Neutrophil (primary cell): ENCODE results near the gene NDUFAF3.
"Not testable (repeated sequence)": the region's sequence is repeated elsewhere in the genome, so short reads cannot be mapped to it uniquely, and the experiment has no call there.

Experiments used
- H3K27ac ChIP-seq: fragments of 200-600 bp; sonication (generic); 2 replicates; pipeline ENCODE4 v1.5.1; 2016; ENCODE audit warnings: mild to moderate bottlenecking, moderate library complexity
- H3K27me3 ChIP-seq: fragments of 200-600 bp; sonication (generic); 2 replicates; pipeline ENCODE4 v1.6.0; 2016; ENCODE audit warnings: mild to moderate bottlenecking
- H3K36me3 ChIP-seq: fragments of 200-600 bp; sonication (generic); 2 replicates; pipeline ENCODE4 v1.5.1; 2017
- H3K4me1 ChIP-seq, 2 experiments: fragments of 200-600 bp in 1 of 2; sonication (generic) in 1 of 2; 1 replicate in 1 of 2; 2 replicates in 1 of 2; pipeline versions ENCODE4 v1.5.1 to v1.6.1; 2013 to 2016; ENCODE audit warnings: low read depth in 1 of 2, low read length in 1 of 2, mild to moderate bottlenecking in 1 of 2, moderate library complexity in 1 of 2; ENCODE audit not compliant: control insufficient read depth in 1 of 2, insufficient read depth in 1 of 2
- H3K4me3 ChIP-seq, 2 experiments: fragments of 200-600 bp in 1 of 2; sonication (generic) in 1 of 2; 1 replicate in 1 of 2; 2 replicates in 1 of 2; pipeline ENCODE4 v1.5.1; 2013 to 2016; ENCODE audit warnings: low read depth in 1 of 2, low read length in 1 of 2, mild to moderate bottlenecking in 1 of 2, moderate library complexity in 1 of 2
- H3K9me3 ChIP-seq: fragments of 200-600 bp; sonication (generic); 2 replicates; pipeline ENCODE4 v1.5.1; 2016
- TF ChIP-seq, protein P1 (sequence below): fragments of 200-600 bp; sonication (generic); IDR thresholded peaks from 2 replicates; pipeline ENCODE4 v1.5.1; 2016; ENCODE audit warnings: antibody characterized with exemption

NDUFAF3 gene

GRCh38 chr3:49005303-49005680, 16.6 kb upstream of the NDUFAF3 start:
- Histone ChIP-seq H3K36me3 (no peaks in the 10 kb centered on the region), H3K4me1 (peaks cover 24 to 35% of the 10 kb centered on the region in 2 experiments), H3K27me3 (no peaks in the 10 kb centered on the region), H3K9me3 (no peaks in the 10 kb centered on the region), H3K27ac (no peak overlapping the region), H3K4me3 (no peak overlapping the region)
- TF ChIP-seq, protein P1, sequence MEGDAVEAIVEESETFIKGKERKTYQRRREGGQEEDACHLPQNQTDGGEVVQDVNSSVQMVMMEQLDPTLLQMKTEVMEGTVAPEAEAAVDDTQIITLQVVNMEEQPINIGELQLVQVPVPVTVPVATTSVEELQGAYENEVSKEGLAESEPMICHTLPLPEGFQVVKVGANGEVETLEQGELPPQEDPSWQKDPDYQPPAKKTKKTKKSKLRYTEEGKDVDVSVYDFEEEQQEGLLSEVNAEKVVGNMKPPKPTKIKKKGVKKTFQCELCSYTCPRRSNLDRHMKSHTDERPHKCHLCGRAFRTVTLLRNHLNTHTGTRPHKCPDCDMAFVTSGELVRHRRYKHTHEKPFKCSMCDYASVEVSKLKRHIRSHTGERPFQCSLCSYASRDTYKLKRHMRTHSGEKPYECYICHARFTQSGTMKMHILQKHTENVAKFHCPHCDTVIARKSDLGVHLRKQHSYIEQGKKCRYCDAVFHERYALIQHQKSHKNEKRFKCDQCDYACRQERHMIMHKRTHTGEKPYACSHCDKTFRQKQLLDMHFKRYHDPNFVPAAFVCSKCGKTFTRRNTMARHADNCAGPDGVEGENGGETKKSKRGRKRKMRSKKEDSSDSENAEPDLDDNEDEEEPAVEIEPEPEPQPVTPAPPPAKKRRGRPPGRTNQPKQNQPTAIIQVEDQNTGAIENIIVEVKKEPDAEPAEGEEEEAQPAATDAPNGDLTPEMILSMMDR: no peak

GRCh38 chr3:49005998-49006397, 15.9 kb upstream of the NDUFAF3 start:
- Histone ChIP-seq H3K4me1 (peaks cover 24 to 35% of the 10 kb centered on the region in 2 experiments), H3K27me3 (no peaks in the 10 kb centered on the region), H3K9me3 (no peaks in the 10 kb centered on the region), H3K36me3 (no peaks in the 10 kb centered on the region), H3K27ac (no peak overlapping the region), H3K4me3 (no peak overlapping the region)
- TF ChIP-seq, protein P1: no peak

DNA sequence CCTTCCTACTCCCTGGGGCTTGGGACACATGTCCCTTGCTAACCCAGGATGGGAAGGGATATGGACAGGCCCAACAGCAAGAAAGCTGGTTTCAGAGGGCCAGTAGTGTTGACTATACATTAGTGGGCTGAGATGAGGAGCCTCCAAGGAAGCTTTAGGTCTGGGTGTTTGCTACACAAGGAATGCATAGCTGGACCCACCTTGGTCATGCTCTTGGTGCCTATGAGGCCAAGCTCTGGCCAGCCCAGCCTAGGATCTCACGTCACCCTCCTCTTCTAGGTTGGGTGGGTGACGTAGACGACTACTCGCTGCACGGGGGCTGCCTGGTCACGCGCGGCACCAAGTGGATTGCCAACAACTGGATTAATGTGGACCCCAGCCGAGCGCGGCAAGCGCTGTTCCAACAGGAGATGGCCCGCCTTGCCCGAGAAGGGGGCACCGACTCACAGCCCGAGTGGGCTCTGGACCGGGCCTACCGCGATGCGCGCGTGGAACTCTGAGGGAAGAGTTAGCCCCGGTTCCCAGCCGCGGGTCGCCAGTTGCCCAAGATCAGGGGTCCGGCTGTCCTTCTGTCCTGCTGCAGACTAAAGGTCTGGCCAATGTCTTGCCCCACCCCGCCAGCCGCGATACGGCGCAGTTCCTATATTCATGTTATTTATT, 15.4 kb upstream of the NDUFAF3 start:
- H3K4me3 ChIP-seq: peak overlapping the region; percentile 83 to 96
- no peaks in the 10 kb centered on the region for H3K9me3 ChIP-seq
- H3K27me3 ChIP-seq: no peaks in the 10 kb centered on the region
- TF ChIP-seq, protein P1: no peak
- peaks cover 24 to 35% of the 10 kb centered on the region in 2 experiments for H3K4me1 ChIP-seq
- peaks cover under 1% of the 10 kb centered on the region for H3K36me3 ChIP-seq
- H3K27ac ChIP-seq: peak overlapping the region; percentile 89

DNA sequence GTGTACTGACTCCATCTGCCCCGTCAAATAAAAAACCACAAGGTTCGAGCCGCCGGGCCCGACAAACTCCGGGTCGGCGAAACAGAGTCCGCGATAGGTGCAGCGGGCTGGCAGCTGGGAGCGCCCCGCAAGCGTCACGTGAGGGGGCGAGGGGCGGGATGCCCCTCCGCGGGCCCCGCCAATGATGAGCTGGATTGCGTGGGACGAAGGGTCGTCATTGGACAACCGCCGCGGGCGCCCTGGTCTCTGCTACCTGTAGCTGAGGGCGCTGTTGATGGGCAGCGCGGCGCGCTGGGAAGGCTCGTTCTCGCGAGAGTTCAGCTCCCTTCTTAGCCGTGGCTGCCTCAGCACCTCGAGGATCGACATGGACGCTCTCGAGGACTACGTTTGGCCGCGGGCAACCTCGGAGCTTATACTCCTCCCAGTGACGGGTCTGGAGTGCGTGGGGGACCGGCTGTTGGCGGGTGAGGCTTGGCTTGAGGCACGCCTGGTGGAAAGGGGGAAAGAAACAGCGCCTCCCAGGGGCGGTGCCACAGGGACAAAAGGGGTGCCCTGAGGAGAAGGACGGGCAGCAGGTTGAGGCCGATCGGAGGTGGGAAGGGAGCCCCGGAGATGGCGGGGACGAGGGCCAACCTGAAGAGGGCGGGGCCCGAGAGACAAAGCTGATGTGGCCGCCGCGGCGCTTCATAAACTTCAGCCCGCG, 14.7 kb upstream of the NDUFAF3 start, which contains the start of gene WDR6:
WDR6 (plus strand) TSS at position 324 of the 703 bp plus-strand sequence; CDS start at position 365, 41 bp downstream.
- Histone ChIP-seq H3K9me3 (no peaks in the 10 kb centered on the region), H3K4me1 (peaks cover 24 to 35% of the 10 kb centered on the region in 2 experiments), H3K27me3 (no peaks in the 10 kb centered on the region), H3K4me3 (peak within 1 kb of the TSS; percentile 83 to 96), H3K36me3 (peaks cover 7% of the 10 kb centered on the region), H3K27ac (peak within 1 kb of the TSS; percentile 89)
- TF ChIP-seq, protein P1: peak; percentile 38

DNA sequence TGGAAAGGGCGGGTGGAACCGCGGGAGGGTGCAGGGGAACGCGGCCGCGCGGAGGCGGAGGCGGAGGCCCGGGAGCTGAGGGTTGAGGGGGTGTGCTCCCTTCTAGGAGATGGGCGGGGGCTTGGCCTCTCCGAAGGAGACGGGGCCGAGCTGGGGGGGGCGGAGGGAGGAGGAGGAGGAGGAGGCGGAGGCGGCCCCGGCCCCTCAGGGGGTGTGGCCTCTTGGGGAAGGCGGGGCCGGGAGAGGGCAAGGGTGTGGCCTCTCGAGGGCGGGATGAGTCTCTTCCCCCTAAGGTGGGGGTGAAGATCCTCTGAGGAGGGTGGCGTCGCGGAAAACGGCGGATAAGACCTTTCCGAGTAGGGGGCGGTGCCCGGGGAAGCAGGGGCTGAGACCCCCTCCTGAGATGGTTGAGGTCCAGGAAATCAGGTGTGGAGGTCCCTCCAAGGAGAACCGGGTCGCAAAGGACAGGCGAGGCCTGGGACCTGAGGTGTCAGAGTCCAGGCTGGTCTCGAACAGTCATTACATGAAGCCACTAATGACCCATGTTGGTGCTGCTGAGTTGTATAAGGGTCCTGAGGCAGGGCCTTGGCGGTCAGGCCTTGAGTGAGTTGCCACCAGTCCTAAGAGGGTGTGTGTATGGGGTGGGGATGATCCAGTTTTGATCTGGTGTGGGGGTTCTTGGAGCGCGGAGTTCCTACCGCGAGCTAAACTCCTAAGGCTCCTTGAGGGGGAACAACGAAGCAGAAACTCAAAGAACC, 14.0 kb upstream of the NDUFAF3 start:
- Histone ChIP-seq H3K4me3 (peak overlapping the region; percentile 83 to 96), H3K27ac (peak overlapping the region; percentile 89), H3K4me1 (peaks cover 24 to 35% of the 10 kb centered on the region in 2 experiments), H3K9me3 (no peaks in the 10 kb centered on the region), H3K27me3 (no peaks in the 10 kb centered on the region), H3K36me3 (peaks cover 15% of the 10 kb centered on the region)
- TF ChIP-seq, protein P1: peak; percentile 8

DNA sequence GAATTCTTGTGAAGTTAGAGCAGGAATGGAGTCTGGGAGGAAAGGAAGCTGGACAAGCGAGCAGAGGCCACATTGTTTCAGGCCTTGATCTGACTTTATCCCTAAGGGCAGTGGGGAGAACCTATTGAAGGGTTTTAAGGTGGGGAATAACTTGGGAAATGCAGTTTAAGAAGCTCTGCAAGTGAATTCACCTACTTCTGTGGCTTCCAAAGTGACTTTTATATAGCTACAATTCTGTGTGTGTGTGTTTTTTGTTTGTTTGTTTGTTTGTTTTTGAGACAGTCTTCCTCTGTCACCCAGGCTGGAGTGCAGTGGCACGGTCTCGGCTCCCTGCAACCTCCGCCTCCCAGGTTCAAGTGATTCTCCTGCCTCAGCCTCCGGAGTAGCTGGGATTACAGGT, 13.3 kb upstream of the NDUFAF3 start:
- Histone ChIP-seq H3K4me3 (peak overlapping the region in 1 of 2 experiments; percentile 83), H3K27ac (peak overlapping the region; percentile 89), H3K4me1 (peaks cover 24 to 35% of the 10 kb centered on the region in 2 experiments), H3K36me3 (peaks cover 17% of the 10 kb centered on the region)
- not testable (repeated sequence) for H3K9me3 ChIP-seq, H3K27me3 ChIP-seq
